GM21737 (cell line): ENCODE results near the gene DOK5.

ENCODE experiments used
- ATAC-seq: cut with Tn5 transposase; IDR thresholded peaks from one replicate; pipeline ENCODE4 v1.9.1; 2021; ENCODE audit warnings: mild to moderate bottlenecking, moderate library complexity; ENCODE audit not compliant: unreplicated experiment

Gene DOK5

GRCh38 chr20:54640800-54641199 is 165.4 kb downstream of the DOK5 start:
- no peak for ATAC-seq

- ATAC-seq = no peak
Observed at GRCh38 chr20:54642864-54643667, 167.7 kb downstream of the DOK5 start.

GRCh38 chr20:54643761-54644160 is 168.4 kb downstream of the DOK5 start:
- ATAC-seq = no peak

- ATAC-seq = no peak
Observed at GRCh38 chr20:54645445-54646155, 170.2 kb downstream of the DOK5 start.

- no peak for ATAC-seq
Observed at GRCh38 chr20:54646156-54646517, 170.7 kb downstream of the DOK5 start.

GRCh38 chr20:54648421-54649142 is 173.2 kb downstream of the DOK5 start:
- ATAC-seq = no peak

- ATAC-seq = no peak
Observed at GRCh38 chr20:54649511-54649962, 174.1 kb downstream of the DOK5 start.

- no peak for ATAC-seq
Observed at GRCh38 chr20:54650052-54650719, 174.8 kb downstream of the DOK5 start.

- ATAC-seq = no peak
Observed at GRCh38 chr20:54651252-54651651, 175.9 kb downstream of the DOK5 start.

- ATAC-seq = no peak
Observed at GRCh38 chr20:54654450-54654849, 179.1 kb downstream of the DOK5 start.

GRCh38 chr20:54657268-54657826 is 182.0 kb downstream of the DOK5 start:
- ATAC-seq = no peak

- ATAC-seq = no peak
Observed at GRCh38 chr20:54658525-54658924, 183.1 kb downstream of the DOK5 start.

- ATAC-seq = no peak
Observed at GRCh38 chr20:54661265-54661664, 185.9 kb downstream of the DOK5 start.

GRCh38 chr20:54661880-54662465 is 186.6 kb downstream of the DOK5 start:
- no peak for ATAC-seq

GRCh38 chr20:54665812-54666211 is 190.4 kb downstream of the DOK5 start:
- ATAC-seq = no peak

- no peak for ATAC-seq
Observed at GRCh38 chr20:54668271-54669039, 193.1 kb downstream of the DOK5 start.

GRCh38 chr20:54669040-54669363 is 193.6 kb downstream of the DOK5 start:
- no peak for ATAC-seq

GRCh38 chr20:54678253-54678652 is 202.9 kb downstream of the DOK5 start:
- ATAC-seq = no peak

GRCh38 chr20:54680439-54680838 is 205.0 kb downstream of the DOK5 start:
- ATAC-seq = no peak
